Uterus (tissue), 4 donors: ENCODE measurements around the gene RASL10A. TPM values are rescaled to one million over a fixed set of nuclear protein-coding genes. Genes with fewer than 3 reads are reported as not detected.

Experiments
- DNase-seq, 2 donors: peaks; one replicate each; pipeline ENCODE4 v3.0.0-alpha.2; 2019 to 2020
- H3K27ac ChIP-seq, 2 donors: fragments of 200-600 bp; sonication (generic); 1 replicate in 1 of 2; 2 replicates in 1 of 2; pipeline ENCODE4 v1.5.1; 2016 to 2018
- H3K27me3 ChIP-seq, 2 donors: fragments of 200-600 bp; sonication (generic); one replicate each; pipeline ENCODE4 v1.5.1; 2018 to 2019; ENCODE audit warnings: control low read depth in 1 of 2
- H3K36me3 ChIP-seq, 2 donors: fragments of 200-600 bp; sonication (generic); one replicate each; pipeline ENCODE4 v1.5.1; 2019; ENCODE audit warnings: control low read depth in 1 of 2
- H3K4me1 ChIP-seq, 2 donors: fragments of 200-600 bp; sonication (generic); one replicate each; pipeline ENCODE4 v1.5.1; 2018 to 2019; ENCODE audit warnings: control low read depth in 1 of 2
- H3K4me3 ChIP-seq, 2 donors: fragments of 200-600 bp; sonication (generic); 1 replicate in 1 of 2; 2 replicates in 1 of 2; pipeline ENCODE4 v1.5.1; 2018 to 2019; ENCODE audit warnings: mild to moderate bottlenecking in 1 of 2
- H3K9me3 ChIP-seq, 2 donors: fragments of 200-600 bp; sonication (generic); one replicate each; pipeline ENCODE4 v1.5.1; 2019; ENCODE audit warnings: control low read depth in 1 of 2
- CTCF ChIP-seq, 4 experiments: fragments of 200-600 bp in 2 of 4; fragments of 450-650 bp in 2 of 4; sonication (generic) in 2 of 4; IDR thresholded peaks; one replicate each; pipeline ENCODE4 v1.5.1; 2016 to 2019; ENCODE audit warnings: antibody characterized with exemption in 4 of 4, mild to moderate bottlenecking in 2 of 4, moderate library complexity in 1 of 4
- POLR2A ChIP-seq, 2 donors: fragments of 450-650 bp; IDR thresholded peaks; one replicate each; pipeline ENCODE4 v1.6.1; 2016; ENCODE audit warnings: antibody characterized with exemption in 2 of 2, mild to moderate bottlenecking in 1 of 2, moderate library complexity in 1 of 2
- intact Hi-C: fragments of 100-400 bp; cut with DNase I; formaldehyde crosslinking; loops from one replicate; pipeline ENCODE4 v1.15.1; 2023; ENCODE audit warnings: low total_unique reads
- total RNA-seq, 4 donors: library from RNA; depleted of rRNA in 3 of 4; stranded (reverse); fragments of >200 nt in 3 of 4; gene quantifications; one replicate each; pipeline versions ENCODE4 v1.1.0 to v1.2.4, GENCODE V29; 2014 to 2023
- donor health status: DM: yes; HTN: yes; CAD: no.

RASL10A gene
- total RNA-seq, 4 donors from 2014 or later, result 0.35 to 3.2 (median 0.79) TPM; not detected in 1

- Histone ChIP-seq H3K36me3 (no peaks in the 10 kb centered on the region), H3K4me1 (peaks cover 8 to 29% of the 10 kb centered on the region in 2 donors)
- intact Hi-C loops, result no loop called here
Measured at GRCh38 chr22:29275167-29275566, 40.3 kb downstream of the RASL10A start.

GRCh38 chr22:29272624-29273023, 42.9 kb downstream of the RASL10A start:
- Histone ChIP-seq H3K4me3 (no peak overlapping the region), H3K4me1 (peaks cover 8 to 27% of the 10 kb centered on the region in 2 donors), H3K9me3 (no peaks in the 10 kb centered on the region), H3K36me3 (no peaks in the 10 kb centered on the region), H3K27me3 (no peaks in the 10 kb centered on the region), H3K27ac (no peak overlapping the region)
- intact Hi-C loops, result no loop called here
- DNase-seq, result no peak
- TF ChIP-seq CTCF (IDR thresholded peaks at IDR 0.05), result no peak
- TF ChIP-seq POLR2A (IDR thresholded peaks at IDR 0.05), result no peak

More at GRCh38 chr22:29275167-29275566, 40.3 kb downstream of the RASL10A start:
- no peak for TF ChIP-seq POLR2A (IDR thresholded peaks at IDR 0.05)
- TF ChIP-seq CTCF (IDR thresholded peaks at IDR 0.05), result no peak
- H3K27me3 ChIP-seq, result no peaks in the 10 kb centered on the region
- no peak overlapping the region for H3K27ac ChIP-seq
- no peak for DNase-seq
- H3K9me3 ChIP-seq, result no peaks in the 10 kb centered on the region
- no peak overlapping the region for H3K4me3 ChIP-seq

DNA sequence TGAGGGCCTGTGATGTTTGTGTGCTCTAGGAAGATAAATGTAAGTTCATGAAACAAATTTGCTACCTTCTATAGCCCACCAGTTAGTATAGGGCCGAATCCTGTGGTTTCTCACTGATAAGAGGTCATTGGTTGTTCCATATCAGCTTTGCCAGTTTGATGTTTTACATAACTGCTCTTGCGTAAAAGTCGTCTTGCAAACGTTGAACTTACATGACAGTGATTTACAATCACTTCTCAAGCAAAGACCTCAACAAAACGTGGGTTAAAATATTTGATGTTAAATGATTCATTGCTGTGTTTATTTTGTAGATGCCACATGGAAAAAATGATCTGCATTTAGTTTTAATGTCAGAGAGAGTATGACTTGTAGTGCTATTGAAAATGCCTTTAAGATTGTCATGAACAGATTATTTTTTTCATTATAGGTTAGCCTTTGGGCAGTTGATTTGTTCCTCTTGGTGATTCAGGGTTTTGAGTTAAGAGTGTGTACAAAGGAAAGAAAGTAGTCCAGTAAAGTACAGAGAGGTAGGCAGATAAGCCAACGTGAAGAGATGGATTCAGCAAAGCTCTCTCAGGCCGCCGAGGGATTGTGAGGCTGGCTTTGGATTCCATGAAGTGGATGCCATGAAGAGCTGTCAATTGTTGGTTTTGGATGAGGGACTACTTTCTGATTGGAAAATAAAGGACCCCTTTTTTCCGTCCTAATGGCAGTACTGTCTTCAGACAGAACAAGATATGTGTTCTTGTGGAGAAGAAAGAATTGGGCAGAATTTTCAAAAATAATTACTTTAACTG, 44.8 kb downstream of the RASL10A start:
- Histone ChIP-seq H3K36me3 (no peaks in the 10 kb centered on the region), H3K4me3 (peak overlapping the region; percentile 58 to 86), H3K9me3 (no peaks in the 10 kb centered on the region), H3K4me1 (peaks cover 8 to 18% of the 10 kb centered on the region in 2 donors), H3K27me3 (no peaks in the 10 kb centered on the region), H3K27ac (peak overlapping the region; percentile 5 to 97)
- TF ChIP-seq CTCF (IDR thresholded peaks at IDR 0.05), result no peak
- TF ChIP-seq POLR2A (IDR thresholded peaks at IDR 0.05), result no peak
- intact Hi-C loops, result no loop called here
- DNase-seq, result no peak

GRCh38 chr22:29269731-29270474, 45.6 kb downstream of the RASL10A start:
- H3K36me3 ChIP-seq, result no peaks in the 10 kb centered on the region
- intact Hi-C loops, result no loop called here
- H3K4me1 ChIP-seq, result peaks cover 5 to 18% of the 10 kb centered on the region in 2 donors
- DNase-seq, result no peak
- TF ChIP-seq CTCF (IDR thresholded peaks at IDR 0.05) (no peak), POLR2A (IDR thresholded peaks at IDR 0.05) (no peak)
- H3K9me3 ChIP-seq, result no peaks in the 10 kb centered on the region
- no peaks in the 10 kb centered on the region for H3K27me3 ChIP-seq
- H3K4me3 ChIP-seq, result peak overlapping the region; percentile 58 to 86
- peak overlapping the region; percentile 97 to 98 for H3K27ac ChIP-seq

DNA sequence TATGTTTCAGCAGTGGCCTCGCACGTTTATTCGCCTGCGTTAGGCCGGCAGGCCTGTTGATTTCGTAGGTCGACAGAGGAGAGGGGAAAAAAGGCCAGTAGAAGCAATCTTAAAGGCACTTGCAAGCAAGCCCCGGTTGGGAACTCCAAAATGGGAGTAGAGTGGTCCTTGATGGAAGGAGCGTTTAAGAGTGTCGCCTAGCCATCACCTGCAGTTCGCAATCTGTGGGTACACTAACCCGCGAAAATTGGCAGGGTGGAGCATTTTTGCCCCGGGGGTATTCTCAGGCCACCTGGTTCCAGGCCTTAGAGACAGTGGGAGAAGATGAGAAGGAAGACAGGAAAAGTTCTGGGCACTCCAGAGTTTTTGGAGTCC, 46.3 kb downstream of the RASL10A start:
- no peaks in the 10 kb centered on the region for H3K9me3 ChIP-seq
- intact Hi-C loops, result no loop called here
- H3K27ac ChIP-seq, result peak overlapping the region; percentile 97 to 98
- H3K36me3 ChIP-seq, result no peaks in the 10 kb centered on the region
- no peak for DNase-seq
- TF ChIP-seq CTCF (IDR thresholded peaks at IDR 0.05) (no peak), POLR2A (IDR thresholded peaks at IDR 0.05) (no peak)
- peaks cover 5 to 18% of the 10 kb centered on the region in 2 donors for H3K4me1 ChIP-seq
- H3K4me3 ChIP-seq, result peak overlapping the region; percentile 58 to 86
- H3K27me3 ChIP-seq, result no peaks in the 10 kb centered on the region
